Neural progenitor cell (in vitro differentiated cells): ENCODE results near the gene ACD.

ENCODE experiments used
- EZH2 ChIP-seq: fragments of 200-600 bp; sonication (generic); IDR thresholded peaks from 2 replicates; pipeline ENCODE4 v1.6.1; 2017; ENCODE audit warnings: antibody characterized with exemption, mild to moderate bottlenecking, moderate library complexity
- TF ChIP-seq, protein P1 (sequence below): fragments of 200-600 bp; sonication (generic); IDR thresholded peaks from 2 replicates; pipeline ENCODE4 v1.5.1; 2017; ENCODE audit warnings: antibody characterized with exemption, mild to moderate bottlenecking

DNA sequence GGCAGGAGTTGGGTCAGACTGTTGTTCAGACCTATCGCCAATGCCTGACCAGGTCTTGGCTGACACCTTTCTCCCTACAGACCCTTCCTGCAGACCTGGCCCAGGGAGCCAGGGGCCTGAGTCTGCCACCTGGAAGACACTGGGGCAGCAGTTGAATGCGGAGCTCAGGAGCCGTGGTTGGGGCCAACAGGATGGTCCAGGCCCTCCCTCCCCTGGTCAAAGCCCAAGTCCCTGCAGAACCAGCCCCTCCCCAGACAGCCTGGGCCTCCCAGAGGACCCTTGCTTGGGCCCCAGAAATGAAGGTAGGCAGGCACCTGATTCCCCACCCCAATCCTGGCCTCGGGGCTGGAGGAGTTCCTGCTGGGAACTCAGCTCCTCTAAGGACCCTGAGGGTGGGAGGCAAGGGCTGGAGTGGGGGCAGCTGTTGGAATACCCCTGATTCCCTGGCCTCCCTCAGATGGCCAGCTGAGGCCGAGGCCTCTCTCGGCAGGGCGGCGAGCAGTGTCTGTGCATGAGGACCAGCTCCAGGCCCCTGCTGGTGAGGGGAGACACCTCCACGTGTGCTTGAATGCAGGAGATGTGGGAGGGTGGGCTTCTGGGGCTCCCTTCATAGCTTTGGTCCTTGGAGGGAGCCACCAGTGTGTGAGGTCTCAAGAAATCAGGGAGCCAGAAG is 3.6 kb downstream of the ACD start:
- TF ChIP-seq, protein P1, sequence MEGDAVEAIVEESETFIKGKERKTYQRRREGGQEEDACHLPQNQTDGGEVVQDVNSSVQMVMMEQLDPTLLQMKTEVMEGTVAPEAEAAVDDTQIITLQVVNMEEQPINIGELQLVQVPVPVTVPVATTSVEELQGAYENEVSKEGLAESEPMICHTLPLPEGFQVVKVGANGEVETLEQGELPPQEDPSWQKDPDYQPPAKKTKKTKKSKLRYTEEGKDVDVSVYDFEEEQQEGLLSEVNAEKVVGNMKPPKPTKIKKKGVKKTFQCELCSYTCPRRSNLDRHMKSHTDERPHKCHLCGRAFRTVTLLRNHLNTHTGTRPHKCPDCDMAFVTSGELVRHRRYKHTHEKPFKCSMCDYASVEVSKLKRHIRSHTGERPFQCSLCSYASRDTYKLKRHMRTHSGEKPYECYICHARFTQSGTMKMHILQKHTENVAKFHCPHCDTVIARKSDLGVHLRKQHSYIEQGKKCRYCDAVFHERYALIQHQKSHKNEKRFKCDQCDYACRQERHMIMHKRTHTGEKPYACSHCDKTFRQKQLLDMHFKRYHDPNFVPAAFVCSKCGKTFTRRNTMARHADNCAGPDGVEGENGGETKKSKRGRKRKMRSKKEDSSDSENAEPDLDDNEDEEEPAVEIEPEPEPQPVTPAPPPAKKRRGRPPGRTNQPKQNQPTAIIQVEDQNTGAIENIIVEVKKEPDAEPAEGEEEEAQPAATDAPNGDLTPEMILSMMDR = no peak
- TF ChIP-seq EZH2 = no peak
